Sigmoid colon (tissue), 7 donors: Measurements from ENCODE around the gene FOXG1. TPM values are rescaled to one million over a fixed set of nuclear protein-coding genes. Genes with fewer than 3 reads are reported as not detected.

Experiments
- DNase-seq: peaks from one replicate; pipeline ENCODE4 v3.0.0-alpha.2; 2019
- H3K27ac ChIP-seq, 4 donors: fragments of 200-600 bp; sonication (generic); one replicate each; pipeline ENCODE4 v1.5.1; 2016 to 2019; ENCODE audit warnings: mild to moderate bottlenecking in 1 of 4
- H3K27me3 ChIP-seq, 3 donors: fragments of 200-600 bp; sonication (generic); one replicate each; pipeline ENCODE4 v1.5.1; 2019; ENCODE audit warnings: mild to moderate bottlenecking in 1 of 3
- H3K36me3 ChIP-seq, 4 donors: fragments of 200-600 bp; sonication (generic); one replicate each; pipeline ENCODE4 v1.5.1; 2016 to 2019
- H3K4me1 ChIP-seq, 4 donors: fragments of 200-600 bp; sonication (generic); one replicate each; pipeline ENCODE4 v1.5.1; 2017 to 2019
- H3K4me3 ChIP-seq, 4 donors: fragments of 200-600 bp; sonication (generic); one replicate each; pipeline ENCODE4 v1.5.1; 2017 to 2019; ENCODE audit warnings: mild to moderate bottlenecking in 2 of 4, moderate library complexity in 1 of 4
- H3K9me3 ChIP-seq, 4 donors: fragments of 200-600 bp in 3 of 4; sonication (generic) in 3 of 4; one replicate each; pipeline versions ENCODE4 v1.5.1 to v1.6.1; 2013 to 2019
- CTCF ChIP-seq, 4 experiments: fragments of 450-650 bp in 3 of 4; fragments of 200-600 bp in 1 of 4; IDR thresholded peaks; one replicate each; pipeline ENCODE4 v1.5.1; 2016 to 2019; ENCODE audit warnings: antibody characterized with exemption in 4 of 4, mild to moderate bottlenecking in 3 of 4, moderate library complexity in 2 of 4
- EP300 ChIP-seq, 4 donors: sonication (generic); formaldehyde crosslinking; IDR thresholded peaks; one replicate each; pipeline ENCODE4 v1.6.1; 2017; ENCODE audit warnings: antibody characterized with exemption in 4 of 4
- POLR2A ChIP-seq, 2 donors: fragments of 450-650 bp; IDR thresholded peaks; one replicate each; pipeline ENCODE4 v1.6.1; 2016; ENCODE audit warnings: antibody characterized with exemption in 2 of 2, mild to moderate bottlenecking in 2 of 2, moderate library complexity in 2 of 2
- POLR2AphosphoS5 ChIP-seq, 4 donors: sonication (generic); formaldehyde crosslinking; IDR thresholded peaks; one replicate each; pipeline ENCODE4 v1.6.1; 2017; ENCODE audit warnings: antibody characterized with exemption in 4 of 4
- WGBS, 2 donors: extraction: QIAGEN DNeasy Blood & Tissue Kit; methylation state at CpG; one replicate each; pipeline ENCODE4 v1.1.7; 2013; 5-methylcytosine and 5-hydroxymethylcytosine counted together
- intact Hi-C: fragments of 100-400 bp; cut with DNase I; formaldehyde crosslinking; loops from one replicate; pipeline ENCODE4 v1.15.1; 2023
- polyA plus RNA-seq, 3 donors: library from polyadenylated mRNA; stranded (reverse); fragments of 200-250 nt; gene quantifications; one replicate each; pipeline ENCODE4 v1.2.3, GENCODE V29; 2013
- total RNA-seq, 4 donors: library from RNA; depleted of rRNA; stranded (reverse); fragments of >200 nt; gene quantifications; one replicate each; pipeline ENCODE4 v1.1.0, GENCODE V29; 2016
- donor health status: healthy with polysubstance abuse.
- donor health status: Bipolar disorder and iron deficiency.
- donor health status: healthy.

The FOXG1 gene
- not detected for total RNA-seq
- under 1 TPM in 1 of 3 donors, not detected in 2; 0.03 TPM for polyA plus RNA-seq

- peak within 1 kb of the TSS in 1 of 4 donors; percentile 64 for H3K27ac ChIP-seq
Observed at GRCh38 chr14:28766469-28766955, at the start of gene FOXG1. Gene FOXG1 (plus strand): TSS chr14:28766787. CDS start chr14:28767280, 493 bp downstream.

GRCh38 chr14:28719130-28719529 lies 47.5 kb upstream of the FOXG1 start:
- no peaks in the 10 kb centered on the region for H3K9me3 ChIP-seq
- TF ChIP-seq CTCF (IDR thresholded peaks at IDR 0.05) = no peak
- TF ChIP-seq POLR2A (IDR thresholded peaks at IDR 0.05) = no peak
- TF ChIP-seq POLR2AphosphoS5 (IDR thresholded peaks at IDR 0.05) = no peak
- no peak for TF ChIP-seq EP300 (IDR thresholded peaks at IDR 0.05)
- WGBS, 2 donors = 84 to 87% methylated on average over 5 of the region's 5 CpGs
- DNase-seq = no peak
- H3K4me1 ChIP-seq = no peaks in the 10 kb centered on the region
- no peak overlapping the region for H3K27ac ChIP-seq
- no peak overlapping the region for H3K4me3 ChIP-seq
- intact Hi-C loops = no loop called here
- no peaks in the 10 kb centered on the region for H3K36me3 ChIP-seq
- H3K27me3 ChIP-seq = no peaks in the 10 kb centered on the region

More at GRCh38 chr14:28766469-28766955, at the start of gene FOXG1:
- peaks cover 0 to 19% (median 17%) of the 10 kb centered on the region in 4 donors for H3K4me1 ChIP-seq
- no peak for DNase-seq
- H3K9me3 ChIP-seq = peaks cover 0 to 4% (median 0%) of the 10 kb centered on the region in 4 donors
- H3K27me3 ChIP-seq = peaks cover 48 to 100% (median 95%) of the 10 kb centered on the region in 3 donors
- 4% methylated on average over 57 to 58 of the region's 58 CpGs for WGBS, 2 donors
- H3K4me3 ChIP-seq = peak within 1 kb of the TSS in 3 of 4 donors; percentile 27 to 38 (median 36)
- intact Hi-C loops = no loop called here
- TF ChIP-seq POLR2A (IDR thresholded peaks at IDR 0.05) (no peak), POLR2AphosphoS5 (IDR thresholded peaks at IDR 0.05) (no peak), EP300 (IDR thresholded peaks at IDR 0.05) (no peak), CTCF (IDR thresholded peaks at IDR 0.05) (no peak)
- no peaks in the 10 kb centered on the region for H3K36me3 ChIP-seq

- no peak for DNase-seq
- H3K4me3 ChIP-seq = no peak overlapping the region
- no peak for TF ChIP-seq POLR2A (IDR thresholded peaks at IDR 0.05)
- no peak for TF ChIP-seq CTCF (IDR thresholded peaks at IDR 0.05)
- no peak for TF ChIP-seq EP300 (IDR thresholded peaks at IDR 0.05)
- TF ChIP-seq POLR2AphosphoS5 (IDR thresholded peaks at IDR 0.05) = no peak
- H3K9me3 ChIP-seq = no peaks in the 10 kb centered on the region
- no peaks in the 10 kb centered on the region for H3K36me3 ChIP-seq
- no peaks in the 10 kb centered on the region for H3K27me3 ChIP-seq
- WGBS, 2 donors = 55 to 62% methylated on average over 2 of the region's 2 CpGs
- no peak overlapping the region for H3K27ac ChIP-seq
- intact Hi-C loops = no loop called here
- no peaks in the 10 kb centered on the region for H3K4me1 ChIP-seq
Observed at GRCh38 chr14:28731358-28731757, 35.2 kb upstream of the FOXG1 start.

- Histone ChIP-seq H3K4me3 (no peak overlapping the region), H3K27ac (no peak overlapping the region), H3K36me3 (no peaks in the 10 kb centered on the region), H3K9me3 (peaks cover 0 to 2% (median 0%) of the 10 kb centered on the region in 4 donors), H3K27me3 (no peaks in the 10 kb centered on the region), H3K4me1 (no peaks in the 10 kb centered on the region)
- 68 to 83% methylated on average over 3 of the region's 3 CpGs for WGBS, 2 donors
- intact Hi-C loops = no loop called here
- no peak for DNase-seq
- TF ChIP-seq POLR2A (IDR thresholded peaks at IDR 0.05) (no peak), POLR2AphosphoS5 (IDR thresholded peaks at IDR 0.05) (no peak), CTCF (IDR thresholded peaks at IDR 0.05) (no peak), EP300 (IDR thresholded peaks at IDR 0.05) (no peak)
Observed at GRCh38 chr14:28742171-28742846, 24.3 kb upstream of the FOXG1 start.
